Mammary epithelial cell (primary cell): ENCODE measurements around the gene TCF23.

Source experiments
- EZH2 ChIP-seq: IDR thresholded peaks from 2 replicates; pipeline ENCODE4 v1.6.1; 2012; ENCODE audit warnings: low read length, inconsistent platforms, borderline replicate concordance
- TF ChIP-seq, protein P1 (sequence below), 2 donors: IDR thresholded peaks in 1 of 2; conservative IDR thresholded peaks in 1 of 2; 2 replicates each; pipeline ENCODE4 v1.5.1; 2011 to 2012; ENCODE audit warnings: inconsistent platforms in 2 of 2, low read length in 2 of 2, mild to moderate bottlenecking in 2 of 2, control low read depth in 1 of 2, low read depth in 1 of 2; ENCODE audit not compliant: insufficient read depth in 1 of 2; ENCODE audit errors: extremely low read depth in 1 of 2

DNA sequence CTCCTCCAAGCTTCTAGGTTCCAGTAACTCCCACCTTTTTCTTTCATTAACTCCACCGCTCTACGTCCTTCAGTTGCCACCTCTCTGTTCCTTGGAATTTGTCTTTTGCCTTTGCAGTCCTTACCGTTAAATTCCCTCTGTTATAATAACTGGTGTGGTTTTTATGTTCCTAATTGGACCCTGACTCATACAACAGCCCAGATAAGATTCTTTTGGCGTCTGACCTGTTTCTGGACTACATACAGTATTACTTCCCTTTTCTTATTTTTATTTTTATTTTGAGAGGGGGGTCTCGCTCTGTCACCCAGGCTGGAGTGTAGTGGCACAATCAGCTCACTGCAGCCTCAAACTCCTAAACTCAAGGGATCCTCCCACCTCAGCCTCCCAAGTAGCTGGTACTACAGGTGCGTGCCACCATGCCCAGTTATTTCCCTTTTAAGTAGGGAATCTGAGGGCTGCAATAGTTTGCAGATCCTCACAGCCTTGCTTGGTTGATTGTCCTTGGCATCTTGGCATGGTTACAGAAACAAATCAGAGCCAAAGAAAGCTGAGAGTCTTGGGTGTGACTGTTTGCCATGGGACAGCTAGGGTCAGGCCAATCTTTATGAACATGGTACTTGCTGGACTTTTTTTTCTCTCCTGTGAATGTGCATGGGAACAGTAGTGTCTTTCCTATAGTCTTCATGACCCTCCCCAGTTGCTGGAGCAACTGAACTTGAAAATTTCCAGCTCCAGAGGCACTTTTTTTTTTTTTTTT, 22.0 kb downstream of the TCF23 start:
- TF ChIP-seq, protein P1, sequence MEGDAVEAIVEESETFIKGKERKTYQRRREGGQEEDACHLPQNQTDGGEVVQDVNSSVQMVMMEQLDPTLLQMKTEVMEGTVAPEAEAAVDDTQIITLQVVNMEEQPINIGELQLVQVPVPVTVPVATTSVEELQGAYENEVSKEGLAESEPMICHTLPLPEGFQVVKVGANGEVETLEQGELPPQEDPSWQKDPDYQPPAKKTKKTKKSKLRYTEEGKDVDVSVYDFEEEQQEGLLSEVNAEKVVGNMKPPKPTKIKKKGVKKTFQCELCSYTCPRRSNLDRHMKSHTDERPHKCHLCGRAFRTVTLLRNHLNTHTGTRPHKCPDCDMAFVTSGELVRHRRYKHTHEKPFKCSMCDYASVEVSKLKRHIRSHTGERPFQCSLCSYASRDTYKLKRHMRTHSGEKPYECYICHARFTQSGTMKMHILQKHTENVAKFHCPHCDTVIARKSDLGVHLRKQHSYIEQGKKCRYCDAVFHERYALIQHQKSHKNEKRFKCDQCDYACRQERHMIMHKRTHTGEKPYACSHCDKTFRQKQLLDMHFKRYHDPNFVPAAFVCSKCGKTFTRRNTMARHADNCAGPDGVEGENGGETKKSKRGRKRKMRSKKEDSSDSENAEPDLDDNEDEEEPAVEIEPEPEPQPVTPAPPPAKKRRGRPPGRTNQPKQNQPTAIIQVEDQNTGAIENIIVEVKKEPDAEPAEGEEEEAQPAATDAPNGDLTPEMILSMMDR (conservative IDR thresholded peaks at IDR 0.05 in 1 of 2, IDR thresholded peaks at IDR 0.05 in 1 of 2; ENCODE audit: extremely low read depth in 1 of 2, insufficient read depth in 1 of 2, low read depth in 1 of 2, low read length in 2 of 2) = no peak
- TF ChIP-seq EZH2 = no peak
